Left renal cortex interstitium (tissue), 4 donors: Measurements from ENCODE around the gene NTMT1. TPM values are rescaled to one million over a fixed set of nuclear protein-coding genes. Genes with fewer than 3 reads are reported as not detected.

Experiments used
- DNase-seq, 4 donors: peaks; one replicate each; pipeline ENCODE4 v3.0.0-alpha.2; 2013; ENCODE audit warnings: low read depth in 4 of 4, low spot score in 2 of 4, missing footprints in 1 of 4
- polyA plus RNA-seq, 4 donors: library from polyadenylated mRNA; unstranded; fragments of 120-200 nt; gene quantifications; one replicate each; pipeline ENCODE4 v1.2.1, GENCODE V29; 2013; ENCODE audit not compliant: insufficient read length in 4 of 4

Gene NTMT1
- polyA plus RNA-seq, 4 donors: 31.8 to 34.1 (median 32.7) TPM

GRCh38 chr9:129596541-129597331, 29.2 kb upstream of the NTMT1 start:
- peak in 2 of 4 donors; percentile 78 to 81 for DNase-seq

- DNase-seq: no peak
These were observed 28.4 kb upstream of the NTMT1 start for GRCh38 chr9:129597355-129598088.

- no peak for DNase-seq
These were observed 27.8 kb upstream of the NTMT1 start for GRCh38 chr9:129598089-129598596.

GRCh38 chr9:129601082-129601674, 24.8 kb upstream of the NTMT1 start:
- no peak for DNase-seq

GRCh38 chr9:129602598-129603415, 23.2 kb upstream of the NTMT1 start:
- no peak for DNase-seq

GRCh38 chr9:129604056-129604765, 21.8 kb upstream of the NTMT1 start:
- DNase-seq: no peak

GRCh38 chr9:129604766-129605163, 21.2 kb upstream of the NTMT1 start:
- DNase-seq: no peak

GRCh38 chr9:129606161-129607026, 19.6 kb upstream of the NTMT1 start:
- no peak for DNase-seq

GRCh38 chr9:129607027-129607387, 19.0 kb upstream of the NTMT1 start:
- no peak for DNase-seq

- DNase-seq: no peak
These were observed 17.1 kb upstream of the NTMT1 start for GRCh38 chr9:129608561-129609481.

GRCh38 chr9:129609486-129610212, 16.3 kb upstream of the NTMT1 start:
- no peak for DNase-seq

GRCh38 chr9:129610213-129610472, 15.8 kb upstream of the NTMT1 start:
- no peak for DNase-seq

GRCh38 chr9:129610473-129611306, 15.3 kb upstream of the NTMT1 start:
- no peak for DNase-seq

GRCh38 chr9:129611307-129611800, 14.6 kb upstream of the NTMT1 start:
- no peak for DNase-seq

- no peak for DNase-seq
These were observed 13.8 kb upstream of the NTMT1 start for GRCh38 chr9:129612123-129612522.

- DNase-seq: no peak
These were observed 13.0 kb upstream of the NTMT1 start for GRCh38 chr9:129612815-129613519.
